Left lung (tissue), 10 donors: ENCODE data around the gene RASSF8. TPM values are rescaled to one million over a fixed set of nuclear protein-coding genes. Genes with fewer than 3 reads are reported as not detected.

Experiments
- ATAC-seq: fragments of 200-7000 bp; cut with Tn5 transposase; one replicate; pipeline ENCODE4 v1.9.1; 2020; ENCODE audit warnings: moderate library complexity
- DNase-seq, 4 donors: peaks; one replicate each; pipeline ENCODE4 v3.0.0-alpha.2; 2013 to 2020
- H3K27ac ChIP-seq, 2 donors: fragments of 200-600 bp; sonication (generic) in 1 of 2; one replicate each; pipeline versions ENCODE4 v1.5.0 to v1.8.0; 2020 to 2021
- H3K27me3 ChIP-seq, 2 donors: fragments of 200-600 bp; sonication (generic) in 1 of 2; one replicate each; pipeline versions ENCODE4 v1.5.0 to v1.8.0; 2020 to 2021
- H3K36me3 ChIP-seq, 2 donors: fragments of 200-600 bp; sonication (generic) in 1 of 2; one replicate each; pipeline versions ENCODE4 v1.5.0 to v1.8.0; 2020 to 2021
- H3K4me1 ChIP-seq, 2 donors: fragments of 200-600 bp; one replicate each; pipeline ENCODE4 v1.8.0; 2021
- H3K4me3 ChIP-seq, 2 donors: fragments of 200-600 bp; sonication (generic) in 1 of 2; one replicate each; pipeline versions ENCODE4 v1.5.0 to v1.8.0; 2020 to 2021; ENCODE audit warnings: mild to moderate bottlenecking in 1 of 2
- H3K9me3 ChIP-seq, 2 donors: fragments of 200-600 bp; sonication (generic) in 1 of 2; one replicate each; pipeline versions ENCODE4 v1.5.0 to v1.8.0; 2020 to 2021
- CTCF ChIP-seq, 2 donors: fragments of 200-600 bp; sonication (generic) in 1 of 2; IDR thresholded peaks; one replicate each; pipeline versions ENCODE4 v1.5.0 to v1.8.0; 2021; ENCODE audit warnings: antibody characterized with exemption in 2 of 2
- intact Hi-C, 2 donors: fragments of 100-400 bp; cut with DNase I; formaldehyde crosslinking; loops; one replicate each; pipeline versions ENCODE4 v1.11.2 to v1.14.2; 2022
- polyA plus RNA-seq, 6 donors: library from polyadenylated mRNA; unstranded; fragments of 120-200 nt; gene quantifications; one replicate each; pipeline ENCODE4 v1.2.1, GENCODE V29; 2013; ENCODE audit not compliant: insufficient read length in 6 of 6
- total RNA-seq, 2 donors: library from RNA; stranded (reverse); fragmentation: NEBNext Ultra II Directional; extraction: Animal tissue kit (Norgen Biotek cat#: 25700); gene quantifications; one replicate each; pipeline ENCODE4 v1.2.1, GENCODE V29; 2021
- donor health status: DM: no; HTN: yes; CAD: no.
- donor health status: DM: no; HTN: no; CAD: no.

Gene RASSF8
- total and polyA plus RNA-seq, 8 donors, result 32.5 to 45.3 (median 37.1) TPM

- no peak overlapping the region for H3K27ac ChIP-seq
- TF ChIP-seq CTCF (IDR thresholded peaks at IDR 0.05), result peak in 1 of 2 donors; percentile 70
- no peaks in the 10 kb centered on the region for H3K9me3 ChIP-seq
- no peaks in the 10 kb centered on the region for H3K27me3 ChIP-seq
- intact Hi-C loops, result no loop called here
- ATAC-seq (peak; percentile 76), DNase-seq (no peak)
- H3K4me3 ChIP-seq, result no peak overlapping the region
- no peaks in the 10 kb centered on the region for H3K4me1 ChIP-seq
- no peaks in the 10 kb centered on the region for H3K36me3 ChIP-seq
Measured at GRCh38 chr12:26017484-26018211, 59.2 kb downstream of the RASSF8 start.

- DNase-seq (no peak), ATAC-seq (no peak)
- Histone ChIP-seq H3K4me1 (no peaks in the 10 kb centered on the region), H3K36me3 (no peaks in the 10 kb centered on the region), H3K4me3 (no peak overlapping the region), H3K27me3 (no peaks in the 10 kb centered on the region), H3K27ac (no peak overlapping the region), H3K9me3 (no peaks in the 10 kb centered on the region)
- intact Hi-C loops, result no loop called here
- TF ChIP-seq CTCF (IDR thresholded peaks at IDR 0.05), result no peak
Measured at GRCh38 chr12:26018926-26019325, 60.4 kb downstream of the RASSF8 start.

GRCh38 chr12:26021534-26021933 is 63.1 kb downstream of the RASSF8 start:
- ATAC-seq (no peak), DNase-seq (no peak)
- intact Hi-C loops, result no loop called here
- no peaks in the 10 kb centered on the region for H3K27me3 ChIP-seq
- no peaks in the 10 kb centered on the region for H3K9me3 ChIP-seq
- no peaks in the 10 kb centered on the region for H3K4me1 ChIP-seq
- TF ChIP-seq CTCF (IDR thresholded peaks at IDR 0.05), result no peak
- no peak overlapping the region for H3K4me3 ChIP-seq
- H3K36me3 ChIP-seq, result no peaks in the 10 kb centered on the region
- H3K27ac ChIP-seq, result no peak overlapping the region

- intact Hi-C loops, result no loop called here
- ATAC-seq, result no peak
Measured at GRCh38 chr12:26022043-26022442, 63.6 kb downstream of the RASSF8 start.

GRCh38 chr12:26026713-26027112 is 68.2 kb downstream of the RASSF8 start:
- ATAC-seq, result no peak
- no peak for TF ChIP-seq CTCF (IDR thresholded peaks at IDR 0.05)
- peaks cover 0 to 3% of the 10 kb centered on the region in 2 donors for H3K4me1 ChIP-seq

More at GRCh38 chr12:26022043-26022442, 63.6 kb downstream of the RASSF8 start:
- no peak for DNase-seq
- no peak for TF ChIP-seq CTCF (IDR thresholded peaks at IDR 0.05)
- Histone ChIP-seq H3K36me3 (no peaks in the 10 kb centered on the region), H3K9me3 (no peaks in the 10 kb centered on the region), H3K27ac (no peak overlapping the region), H3K27me3 (no peaks in the 10 kb centered on the region), H3K4me3 (no peak overlapping the region), H3K4me1 (no peaks in the 10 kb centered on the region)

More at GRCh38 chr12:26026713-26027112, 68.2 kb downstream of the RASSF8 start:
- Histone ChIP-seq H3K36me3 (no peaks in the 10 kb centered on the region), H3K27ac (no peak overlapping the region), H3K4me3 (no peak overlapping the region), H3K27me3 (no peaks in the 10 kb centered on the region), H3K9me3 (no peaks in the 10 kb centered on the region)
- DNase-seq, result no peak
- intact Hi-C loops, result no loop called here
